DOHH2 (cell line): ENCODE measurements around the gene FOXD2.

Experiments used
- H3F3A ChIP-seq: fragments of 200-600 bp; sonication (generic), shearing (Covaris generic); 2 replicates; pipeline ENCODE4 v1.6.0; 2016; ENCODE audit warnings: antibody characterized with exemption, mild to moderate bottlenecking; ENCODE audit not compliant: control insufficient read depth, insufficient read depth
- H3K27ac ChIP-seq: fragments of 200-600 bp; sonication (generic); 2 replicates; pipeline ENCODE4 v1.5.1; 2014; ENCODE audit warnings: low read depth, mild to moderate bottlenecking, low read length, moderate library complexity
- H3K27me3 ChIP-seq: fragments of 200-600 bp; sonication (generic); 2 replicates; pipeline ENCODE4 v1.6.1; 2014; ENCODE audit warnings: mild to moderate bottlenecking, low read length, mixed read lengths; ENCODE audit not compliant: control insufficient read depth
- H3K36me3 ChIP-seq: fragments of 200-600 bp; sonication (generic); 2 replicates; pipeline ENCODE4 v1.6.1; 2014; ENCODE audit warnings: mild to moderate bottlenecking, low read length, moderate library complexity, mixed read lengths; ENCODE audit not compliant: control insufficient read depth
- H3K4me1 ChIP-seq: fragments of 200-600 bp; sonication (generic); 2 replicates; pipeline ENCODE4 v1.6.1; 2014; ENCODE audit warnings: mild to moderate bottlenecking, low read length, mixed read lengths; ENCODE audit not compliant: control insufficient read depth
- H3K4me2 ChIP-seq: fragments of 200-600 bp; sonication (generic); 2 replicates; pipeline ENCODE4 v1.6.0; 2014; ENCODE audit warnings: mild to moderate bottlenecking, low read length, moderate library complexity
- H3K4me3 ChIP-seq: fragments of 200-600 bp; sonication (generic); 2 replicates; pipeline ENCODE4 v1.5.1; 2014; ENCODE audit warnings: mild to moderate bottlenecking, low read length, mixed read lengths
- H3K79me2 ChIP-seq: fragments of 200-600 bp; sonication (generic); 2 replicates; pipeline ENCODE4 v1.6.1; 2014; ENCODE audit warnings: mild to moderate bottlenecking, low read length, mixed read lengths; ENCODE audit not compliant: control insufficient read depth
- H3K9me2 ChIP-seq: fragments of 200-600 bp; sonication (generic); replicated peaks from 2 replicates; pipeline ENCODE4 v1.6.1; 2014; ENCODE audit warnings: mild to moderate bottlenecking, low read length, mixed read lengths; ENCODE audit not compliant: control insufficient read depth
- H3K9me3 ChIP-seq: fragments of 200-600 bp; sonication (generic); 2 replicates; pipeline ENCODE4 v1.6.1; 2014; ENCODE audit warnings: antibody characterized with exemption, low read length, mixed read lengths; ENCODE audit not compliant: control insufficient read depth, insufficient read depth
- H4K20me1 ChIP-seq: fragments of 200-600 bp; sonication (generic); 2 replicates; pipeline ENCODE4 v1.6.0; 2014; ENCODE audit warnings: low read depth, mild to moderate bottlenecking, antibody characterized with exemption, low read length, moderate library complexity; ENCODE audit not compliant: control insufficient read depth, insufficient read depth
- EZH2phosphoT487 ChIP-seq: fragments of 200-600 bp; sonication (generic); IDR thresholded peaks from 2 replicates; pipeline ENCODE4 v1.6.1; 2017; ENCODE audit warnings: borderline replicate concordance, mild to moderate bottlenecking, antibody characterized with exemption, low read length, moderate library complexity, mixed read lengths
- TF ChIP-seq, protein P1 (sequence below): fragments of 200-600 bp; sonication (generic); IDR thresholded peaks from one replicate; pipeline ENCODE4 v1.5.1; 2014; ENCODE audit warnings: antibody characterized with exemption, mild to moderate bottlenecking, low read depth, low read length; ENCODE audit not compliant: poor library complexity, severe bottlenecking

The FOXD2 gene

DNA sequence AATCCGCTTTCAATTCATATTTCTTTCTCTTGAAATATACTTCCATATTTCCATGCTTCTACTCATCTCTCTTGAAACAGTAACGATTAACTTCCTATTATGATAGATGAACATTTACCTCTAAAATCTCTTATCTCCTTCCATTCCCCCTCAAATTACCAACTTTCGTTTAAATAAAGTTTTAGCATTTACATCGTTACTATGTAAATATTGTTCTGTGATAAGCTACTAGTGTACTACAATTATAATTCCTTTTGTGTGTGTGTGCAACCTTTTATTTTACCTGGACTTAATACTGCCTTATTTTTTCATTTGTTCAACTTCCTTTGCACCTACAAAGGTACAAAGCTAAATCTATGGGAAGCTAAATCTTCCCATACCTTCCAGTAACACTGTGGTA is 17.3 kb upstream of the FOXD2 start:
- Histone ChIP-seq H3K4me2 (no peak overlapping the region), H3F3A (no peaks in the 10 kb centered on the region), H3K27me3 (no peaks in the 10 kb centered on the region), H3K4me1 (no peaks in the 10 kb centered on the region), H3K36me3 (no peaks in the 10 kb centered on the region), H4K20me1 (peaks cover 7% of the 10 kb centered on the region), H3K27ac (no peak overlapping the region), H3K9me3 (no peaks in the 10 kb centered on the region), H3K4me3 (no peak overlapping the region), H3K9me2 (no peaks in the 10 kb centered on the region), H3K79me2 (no peaks in the 10 kb centered on the region)
- TF ChIP-seq, protein P1, sequence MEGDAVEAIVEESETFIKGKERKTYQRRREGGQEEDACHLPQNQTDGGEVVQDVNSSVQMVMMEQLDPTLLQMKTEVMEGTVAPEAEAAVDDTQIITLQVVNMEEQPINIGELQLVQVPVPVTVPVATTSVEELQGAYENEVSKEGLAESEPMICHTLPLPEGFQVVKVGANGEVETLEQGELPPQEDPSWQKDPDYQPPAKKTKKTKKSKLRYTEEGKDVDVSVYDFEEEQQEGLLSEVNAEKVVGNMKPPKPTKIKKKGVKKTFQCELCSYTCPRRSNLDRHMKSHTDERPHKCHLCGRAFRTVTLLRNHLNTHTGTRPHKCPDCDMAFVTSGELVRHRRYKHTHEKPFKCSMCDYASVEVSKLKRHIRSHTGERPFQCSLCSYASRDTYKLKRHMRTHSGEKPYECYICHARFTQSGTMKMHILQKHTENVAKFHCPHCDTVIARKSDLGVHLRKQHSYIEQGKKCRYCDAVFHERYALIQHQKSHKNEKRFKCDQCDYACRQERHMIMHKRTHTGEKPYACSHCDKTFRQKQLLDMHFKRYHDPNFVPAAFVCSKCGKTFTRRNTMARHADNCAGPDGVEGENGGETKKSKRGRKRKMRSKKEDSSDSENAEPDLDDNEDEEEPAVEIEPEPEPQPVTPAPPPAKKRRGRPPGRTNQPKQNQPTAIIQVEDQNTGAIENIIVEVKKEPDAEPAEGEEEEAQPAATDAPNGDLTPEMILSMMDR = no peak
- no peak for TF ChIP-seq EZH2phosphoT487

DNA sequence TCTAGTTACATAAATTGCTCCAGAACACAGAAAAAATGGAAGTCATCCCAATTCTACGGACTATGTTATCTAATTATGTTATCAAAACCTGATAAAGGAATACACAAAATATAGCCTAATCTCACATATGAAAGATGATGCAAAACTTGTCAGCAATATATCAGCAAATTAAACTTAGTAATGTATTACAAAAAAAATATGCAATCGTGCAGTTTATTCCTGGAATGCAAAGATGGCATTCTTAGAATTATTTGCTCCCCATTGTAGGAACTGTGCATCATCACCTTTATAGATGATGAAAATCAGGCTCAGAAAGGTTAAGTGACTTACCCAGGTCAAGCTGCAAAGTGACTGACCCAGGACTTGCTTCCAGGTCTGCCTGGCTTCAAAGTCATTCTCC is 14.0 kb upstream of the FOXD2 start:
- Histone ChIP-seq H3K9me3 (no peaks in the 10 kb centered on the region), H3K9me2 (no peaks in the 10 kb centered on the region)
- TF ChIP-seq, protein P1 = no peak
- no peak for TF ChIP-seq EZH2phosphoT487

DNA sequence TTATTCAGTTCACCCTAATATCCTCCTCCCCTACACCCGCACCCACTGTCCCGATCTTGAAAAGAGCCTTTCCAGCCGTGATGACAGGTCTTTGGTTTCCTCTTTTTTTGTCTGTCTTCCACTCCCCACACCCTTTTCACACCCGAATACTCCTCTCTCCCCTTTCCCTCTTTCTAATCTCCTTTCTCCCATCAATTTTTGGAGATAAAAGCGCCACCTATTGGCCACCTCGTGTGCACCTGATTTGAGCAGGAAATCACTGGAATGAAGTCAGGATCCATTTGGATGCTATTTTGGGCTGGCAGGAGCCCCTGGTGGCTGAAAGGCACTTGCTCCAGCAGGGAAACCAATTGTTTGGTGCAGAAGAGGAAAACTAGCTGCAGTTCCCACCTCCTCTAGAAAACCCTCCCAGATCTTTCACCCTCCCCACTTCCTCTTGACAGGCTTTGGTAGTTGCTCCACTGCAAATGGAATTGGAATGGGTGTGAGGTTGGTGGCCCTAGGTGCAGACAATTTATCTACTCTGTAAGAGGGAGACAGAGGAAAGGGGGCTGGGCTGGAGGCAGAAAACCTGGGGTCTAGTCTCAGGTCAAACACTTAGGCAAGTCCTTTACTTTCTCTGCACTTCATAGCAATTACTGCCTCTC is 13.4 kb upstream of the FOXD2 start:
- Histone ChIP-seq H3K4me3 (no peak overlapping the region), H3K9me2 (no peaks in the 10 kb centered on the region), H3K9me3 (no peaks in the 10 kb centered on the region), H3F3A (no peaks in the 10 kb centered on the region), H3K27ac (no peak overlapping the region), H3K79me2 (peaks cover 8% of the 10 kb centered on the region), H3K4me1 (no peaks in the 10 kb centered on the region), H3K4me2 (no peak overlapping the region), H3K27me3 (no peaks in the 10 kb centered on the region), H3K36me3 (peaks cover 3% of the 10 kb centered on the region; the same call in 1 of the 2 replicates), H4K20me1 (peaks cover 7% of the 10 kb centered on the region)
- no peak for TF ChIP-seq EZH2phosphoT487
- TF ChIP-seq, protein P1 = peak; percentile 91

More for the DNA sequence above, 14.0 kb upstream of the FOXD2 start:
- H3K4me3 ChIP-seq = no peak overlapping the region
- H3K27me3 ChIP-seq = no peaks in the 10 kb centered on the region
- peaks cover 3% of the 10 kb centered on the region; the same call in 1 of the 2 replicates for H3K36me3 ChIP-seq
- H3F3A ChIP-seq = no peaks in the 10 kb centered on the region
- no peak overlapping the region for H3K27ac ChIP-seq
- peaks cover 2% of the 10 kb centered on the region for H3K79me2 ChIP-seq
- no peak overlapping the region for H3K4me2 ChIP-seq
- H3K4me1 ChIP-seq = no peaks in the 10 kb centered on the region
- H4K20me1 ChIP-seq = peaks cover 7% of the 10 kb centered on the region
